PFSK-1 (cell line): ENCODE measurements around the gene CCDC12.

Source experiments
- POLR2AphosphoS5 ChIP-seq: IDR thresholded peaks from 2 replicates; pipeline ENCODE4 v1.6.1; 2012; ENCODE audit warnings: low read depth, mild to moderate bottlenecking, control low read depth, low read length, moderate library complexity
- REST ChIP-seq, 2 experiments: IDR thresholded peaks; 2 replicates each; pipeline versions ENCODE4 v1.6.1 to v1.8.0; 2011 to 2012; ENCODE audit warnings: low read depth in 2 of 2, low read length in 2 of 2, control low read depth in 1 of 2, inconsistent platforms in 1 of 2, mild to moderate bottlenecking in 1 of 2, moderate library complexity in 1 of 2; ENCODE audit not compliant: insufficient read depth in 1 of 2
- TAF1 ChIP-seq: IDR thresholded peaks from 2 replicates; pipeline ENCODE4 v1.6.1; 2012; ENCODE audit warnings: low read length, control low read depth, borderline replicate concordance; ENCODE audit not compliant: insufficient read depth

- TF ChIP-seq POLR2AphosphoS5 (no peak), REST (IDR thresholded peaks at IDR 0.05; ENCODE audit: insufficient read depth in 1 of 2, low read depth in 2 of 2, low read length in 2 of 2) (no peak), TAF1 (no peak)
These were observed 77.2 kb downstream of the CCDC12 start for GRCh38 chr3:46899151-46900006.
